ENCODE results near the gene HMCN1.

Gene HMCN1

GRCh38 chr1:185694081-185694480 is 40.1 kb upstream of the HMCN1 start:
- H3K4me1 ChIP-seq (ENCODE audit: insufficient read depth, poor library complexity, severe bottlenecking), result no peaks in the 10 kb centered on the region
- H3K27me3 ChIP-seq (ENCODE audit: insufficient read depth, poor library complexity, severe bottlenecking), result no peaks in the 10 kb centered on the region
- no peak overlapping the region for H3K4me3 ChIP-seq (ENCODE audit: severe bottlenecking)
- ATAC-seq (ENCODE audit: low read depth) (no peak), DNase-seq (ENCODE audit: low spot score) (no peak)
- no peak for TF ChIP-seq CTCF (IDR thresholded peaks at IDR 0.05; ENCODE audit: poor library complexity, severe bottlenecking)
- no peak overlapping the region for H3K27ac ChIP-seq (ENCODE audit: poor library complexity, severe bottlenecking)
- H3K36me3 ChIP-seq (ENCODE audit: low read depth), result no peaks in the 10 kb centered on the region
- no peaks in the 10 kb centered on the region for H3K9me3 ChIP-seq (ENCODE audit: severe bottlenecking)

DNA sequence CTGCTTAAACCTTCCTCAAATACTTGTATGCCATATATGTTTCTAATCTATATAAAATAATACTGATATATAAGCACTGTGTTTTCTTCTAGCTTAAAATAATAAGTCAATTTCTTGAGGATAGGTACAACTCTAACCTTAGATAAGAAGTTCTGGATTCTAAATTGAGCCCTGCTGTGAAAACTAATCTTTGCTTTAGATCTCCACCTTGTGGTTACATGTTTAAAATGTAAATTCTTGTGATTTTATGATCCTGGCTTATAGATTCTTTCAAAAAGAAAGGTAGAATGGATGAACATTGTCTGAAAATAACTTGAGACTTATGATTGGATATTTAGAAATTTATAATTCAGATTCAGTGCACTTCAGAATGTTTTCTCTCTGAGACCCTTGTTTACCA is 38.9 kb upstream of the HMCN1 start:
- ATAC-seq (ENCODE audit: low read depth) (no peak), DNase-seq (ENCODE audit: low spot score) (no peak)
- no peaks in the 10 kb centered on the region for H3K36me3 ChIP-seq (ENCODE audit: low read depth)
- H3K27me3 ChIP-seq (ENCODE audit: insufficient read depth, poor library complexity, severe bottlenecking), result no peaks in the 10 kb centered on the region
- no peak overlapping the region for H3K4me3 ChIP-seq (ENCODE audit: severe bottlenecking)
- TF ChIP-seq CTCF (IDR thresholded peaks at IDR 0.05; ENCODE audit: poor library complexity, severe bottlenecking), result peak; percentile 49
- H3K27ac ChIP-seq (ENCODE audit: poor library complexity, severe bottlenecking), result no peak overlapping the region
- H3K9me3 ChIP-seq (ENCODE audit: severe bottlenecking), result no peaks in the 10 kb centered on the region
- H3K4me1 ChIP-seq (ENCODE audit: insufficient read depth, poor library complexity, severe bottlenecking), result no peaks in the 10 kb centered on the region

DNA sequence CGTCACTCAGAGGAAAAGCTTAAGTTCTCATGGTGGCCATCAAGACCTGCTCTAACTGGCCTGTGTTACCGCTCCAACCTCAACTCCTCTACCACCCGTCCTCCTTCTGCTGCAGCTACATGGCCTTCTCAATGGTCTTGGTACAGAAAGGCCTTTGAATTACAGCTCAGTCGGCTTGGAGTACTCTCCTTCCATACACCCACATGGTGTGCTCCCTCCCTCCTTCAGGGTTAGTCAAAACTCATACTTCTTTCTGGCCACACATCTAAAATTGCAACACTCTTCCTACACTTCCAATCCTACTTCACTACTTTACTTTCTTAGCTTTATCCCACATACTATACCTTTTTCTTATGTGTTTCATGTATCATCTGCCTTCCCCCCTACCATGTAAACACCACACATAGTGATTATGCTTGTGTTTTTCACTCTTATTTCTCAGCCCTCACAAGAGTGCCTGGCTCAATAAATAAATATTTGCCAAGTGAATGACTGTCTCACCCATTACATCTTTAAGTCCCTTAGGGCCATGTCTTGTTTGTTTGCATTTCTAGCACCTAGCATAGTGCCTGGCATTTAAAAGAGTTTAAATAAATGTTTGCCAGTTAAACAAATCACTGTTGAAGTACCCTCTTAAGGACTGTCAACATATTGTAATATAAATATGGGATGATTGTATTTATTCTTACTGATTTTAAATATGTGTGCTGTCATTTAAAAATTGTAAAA is 37.6 kb upstream of the HMCN1 start:
- ATAC-seq (ENCODE audit: low read depth) (no peak), DNase-seq (ENCODE audit: low spot score) (no peak)
- no peaks in the 10 kb centered on the region for H3K36me3 ChIP-seq (ENCODE audit: low read depth)
- no peaks in the 10 kb centered on the region for H3K4me1 ChIP-seq (ENCODE audit: insufficient read depth, poor library complexity, severe bottlenecking)
- H3K27ac ChIP-seq (ENCODE audit: poor library complexity, severe bottlenecking), result no peak overlapping the region
- TF ChIP-seq CTCF (IDR thresholded peaks at IDR 0.05; ENCODE audit: poor library complexity, severe bottlenecking), result no peak
- no peaks in the 10 kb centered on the region for H3K27me3 ChIP-seq (ENCODE audit: insufficient read depth, poor library complexity, severe bottlenecking)
- H3K4me3 ChIP-seq (ENCODE audit: severe bottlenecking), result no peak overlapping the region
- H3K9me3 ChIP-seq (ENCODE audit: severe bottlenecking), result no peaks in the 10 kb centered on the region

DNA sequence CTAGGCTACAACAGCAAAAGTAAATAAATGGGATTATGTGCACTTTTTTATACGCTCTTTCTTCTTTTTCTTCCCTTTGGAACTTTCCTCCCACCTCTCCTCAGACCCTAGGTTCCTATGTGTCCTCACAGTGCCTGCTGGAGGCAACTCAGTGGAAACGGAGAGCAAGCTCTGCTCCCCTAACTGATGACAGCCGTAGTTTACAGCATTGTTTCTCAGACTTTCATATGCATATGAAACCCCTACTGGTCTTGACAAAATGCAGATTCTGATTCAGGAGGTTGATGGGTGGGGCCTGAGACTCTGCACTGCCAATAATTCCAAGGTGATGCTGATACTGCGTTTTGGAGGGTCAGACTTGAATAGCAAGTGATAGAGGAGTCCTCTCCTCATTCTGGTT is 34.3 kb upstream of the HMCN1 start:
- no peaks in the 10 kb centered on the region for H3K4me1 ChIP-seq (ENCODE audit: insufficient read depth, poor library complexity, severe bottlenecking)
- TF ChIP-seq CTCF (IDR thresholded peaks at IDR 0.05; ENCODE audit: poor library complexity, severe bottlenecking), result no peak
- DNase-seq (ENCODE audit: low spot score) (no peak), ATAC-seq (ENCODE audit: low read depth) (no peak)
- no peaks in the 10 kb centered on the region for H3K9me3 ChIP-seq (ENCODE audit: severe bottlenecking)
- no peaks in the 10 kb centered on the region for H3K36me3 ChIP-seq (ENCODE audit: low read depth)
- no peaks in the 10 kb centered on the region for H3K27me3 ChIP-seq (ENCODE audit: insufficient read depth, poor library complexity, severe bottlenecking)
- no peak overlapping the region for H3K4me3 ChIP-seq (ENCODE audit: severe bottlenecking)
- H3K27ac ChIP-seq (ENCODE audit: poor library complexity, severe bottlenecking), result no peak overlapping the region

GRCh38 chr1:185701650-185702049 is 32.5 kb upstream of the HMCN1 start:
- Histone ChIP-seq H3K27ac (ENCODE audit: poor library complexity, severe bottlenecking) (no peak overlapping the region), H3K4me1 (ENCODE audit: insufficient read depth, poor library complexity, severe bottlenecking) (no peaks in the 10 kb centered on the region), H3K9me3 (ENCODE audit: severe bottlenecking) (no peaks in the 10 kb centered on the region), H3K27me3 (ENCODE audit: insufficient read depth, poor library complexity, severe bottlenecking) (no peaks in the 10 kb centered on the region), H3K36me3 (ENCODE audit: low read depth) (no peaks in the 10 kb centered on the region), H3K4me3 (ENCODE audit: severe bottlenecking) (no peak overlapping the region)
- no peak for DNase-seq (ENCODE audit: low spot score)
- TF ChIP-seq CTCF (IDR thresholded peaks at IDR 0.05; ENCODE audit: poor library complexity, severe bottlenecking), result no peak
- no peak for ATAC-seq (ENCODE audit: low read depth)

Measured in RWPE2 (cell line).